Cardiac fibroblast (primary cell): ENCODE data around the gene GPR39.

Source experiments
- DNase-seq, 2 donors: peaks; one replicate each; pipeline versions ENCODE4 v3.0.0 to v3.0.0-alpha.2; 2010; ENCODE audit warnings: low read depth in 2 of 2
- H3K4me3 ChIP-seq, 2 donors: replicated peaks in 1 of 2; 1 replicate in 1 of 2; 2 replicates in 1 of 2; pipeline ENCODE4 v1.5.1; 2011; ENCODE audit warnings: low read depth in 2 of 2, low read length in 2 of 2, mild to moderate bottlenecking in 2 of 2, moderate library complexity in 1 of 2
- TF ChIP-seq, protein P1 (sequence below): IDR thresholded peaks from one replicate; pipeline ENCODE4 v1.5.1; 2011; ENCODE audit warnings: low read depth, mild to moderate bottlenecking, low read length, inconsistent platforms

The GPR39 gene

DNA sequence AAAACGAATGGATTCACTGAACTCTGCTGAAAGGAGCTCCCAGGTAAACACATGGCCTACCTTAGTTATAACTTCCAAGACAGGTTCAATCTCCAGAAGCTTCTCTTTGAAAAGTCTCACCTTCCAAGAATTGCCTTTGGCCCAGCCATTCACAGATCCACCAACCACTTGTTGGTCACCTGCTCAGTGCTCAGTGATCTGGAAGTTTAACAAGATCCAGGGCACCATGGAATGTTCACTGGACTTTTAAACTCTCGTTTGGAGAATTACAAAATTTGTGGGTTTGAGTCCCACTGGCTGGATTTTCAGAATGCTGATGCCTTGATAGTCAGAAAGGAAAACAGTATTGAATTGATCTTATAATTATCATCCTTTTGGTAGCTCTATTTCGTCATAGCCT, 9.4 kb downstream of the GPR39 start:
- DNase-seq = no peak
- TF ChIP-seq, protein P1, sequence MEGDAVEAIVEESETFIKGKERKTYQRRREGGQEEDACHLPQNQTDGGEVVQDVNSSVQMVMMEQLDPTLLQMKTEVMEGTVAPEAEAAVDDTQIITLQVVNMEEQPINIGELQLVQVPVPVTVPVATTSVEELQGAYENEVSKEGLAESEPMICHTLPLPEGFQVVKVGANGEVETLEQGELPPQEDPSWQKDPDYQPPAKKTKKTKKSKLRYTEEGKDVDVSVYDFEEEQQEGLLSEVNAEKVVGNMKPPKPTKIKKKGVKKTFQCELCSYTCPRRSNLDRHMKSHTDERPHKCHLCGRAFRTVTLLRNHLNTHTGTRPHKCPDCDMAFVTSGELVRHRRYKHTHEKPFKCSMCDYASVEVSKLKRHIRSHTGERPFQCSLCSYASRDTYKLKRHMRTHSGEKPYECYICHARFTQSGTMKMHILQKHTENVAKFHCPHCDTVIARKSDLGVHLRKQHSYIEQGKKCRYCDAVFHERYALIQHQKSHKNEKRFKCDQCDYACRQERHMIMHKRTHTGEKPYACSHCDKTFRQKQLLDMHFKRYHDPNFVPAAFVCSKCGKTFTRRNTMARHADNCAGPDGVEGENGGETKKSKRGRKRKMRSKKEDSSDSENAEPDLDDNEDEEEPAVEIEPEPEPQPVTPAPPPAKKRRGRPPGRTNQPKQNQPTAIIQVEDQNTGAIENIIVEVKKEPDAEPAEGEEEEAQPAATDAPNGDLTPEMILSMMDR = no peak

DNA sequence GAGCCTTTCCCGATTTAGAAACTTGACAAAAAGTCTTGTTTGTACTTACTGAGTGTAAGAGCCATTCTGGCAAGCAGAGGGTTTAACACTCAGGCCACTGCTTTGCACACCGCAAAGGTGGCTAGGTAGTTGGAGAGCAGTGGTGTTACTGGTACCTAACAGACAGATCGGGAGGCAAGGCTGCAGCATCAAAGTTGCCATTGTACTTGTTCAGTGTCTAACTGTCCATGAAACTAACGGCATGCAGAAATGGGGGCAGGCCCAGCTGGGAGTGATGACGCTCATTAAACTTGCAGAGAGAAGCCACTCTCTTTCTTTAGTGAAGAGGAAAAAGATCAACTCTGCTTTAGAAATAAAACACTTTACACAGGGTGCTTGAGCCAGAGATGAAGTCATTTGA, 10.1 kb downstream of the GPR39 start:
- H3K4me3 ChIP-seq = no peak overlapping the region
- TF ChIP-seq, protein P1 = no peak
- no peak for DNase-seq

More for the DNA sequence above, 9.4 kb downstream of the GPR39 start:
- no peak overlapping the region for H3K4me3 ChIP-seq

DNA sequence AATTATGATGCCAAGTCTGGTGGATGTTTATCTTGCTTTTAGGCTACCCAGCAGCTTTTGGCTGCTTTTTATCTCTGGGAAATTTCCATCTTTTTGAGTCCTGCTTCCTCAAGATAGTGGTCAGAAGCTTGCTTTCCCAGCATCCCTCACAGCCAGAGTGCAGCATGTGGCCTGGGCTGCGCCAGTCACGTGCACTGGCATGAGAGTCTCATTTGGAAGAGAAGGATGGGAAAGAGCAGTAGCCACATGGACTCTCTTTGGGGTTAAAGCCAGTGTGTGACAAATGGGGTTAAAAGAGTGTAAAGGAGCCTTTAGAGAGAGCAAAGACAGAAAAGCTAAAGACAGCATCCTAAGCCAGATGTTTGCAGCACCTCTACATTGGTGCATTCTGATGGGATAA, 12.7 kb downstream of the GPR39 start:
- no peak for DNase-seq
- no peak overlapping the region for H3K4me3 ChIP-seq
- TF ChIP-seq, protein P1 = no peak

DNA sequence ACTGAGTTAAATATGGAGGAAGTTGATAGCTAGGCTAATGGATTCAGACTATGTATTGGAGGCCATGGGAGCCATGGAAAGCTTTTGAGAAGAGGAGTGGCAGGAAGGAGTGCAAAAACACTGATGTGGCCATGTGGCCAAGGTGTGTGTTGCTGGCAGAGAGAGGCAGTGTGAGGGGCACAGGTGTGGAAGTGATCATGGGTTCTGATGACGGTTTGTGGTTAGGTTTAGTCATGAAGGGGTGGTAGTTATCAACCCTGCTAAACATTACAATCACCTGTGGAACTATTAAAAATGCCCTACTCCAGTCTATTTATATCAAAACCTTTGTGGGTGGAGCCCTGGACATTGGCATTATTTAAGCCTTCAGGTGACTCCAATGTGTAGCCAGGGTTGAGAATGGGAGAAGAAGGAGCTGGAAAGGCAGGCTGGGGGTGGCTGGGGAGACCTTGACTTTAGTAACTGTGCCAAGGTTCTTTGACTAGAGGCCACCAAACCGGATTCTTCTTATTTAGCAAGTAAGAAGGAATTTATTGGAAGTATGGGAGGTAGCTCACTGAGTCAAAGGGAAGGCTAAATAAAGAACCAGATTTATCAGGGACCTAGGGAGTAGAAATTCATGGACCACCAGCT, 13.5 kb downstream of the GPR39 start:
- TF ChIP-seq, protein P1 = no peak
- DNase-seq = no peak

DNA sequence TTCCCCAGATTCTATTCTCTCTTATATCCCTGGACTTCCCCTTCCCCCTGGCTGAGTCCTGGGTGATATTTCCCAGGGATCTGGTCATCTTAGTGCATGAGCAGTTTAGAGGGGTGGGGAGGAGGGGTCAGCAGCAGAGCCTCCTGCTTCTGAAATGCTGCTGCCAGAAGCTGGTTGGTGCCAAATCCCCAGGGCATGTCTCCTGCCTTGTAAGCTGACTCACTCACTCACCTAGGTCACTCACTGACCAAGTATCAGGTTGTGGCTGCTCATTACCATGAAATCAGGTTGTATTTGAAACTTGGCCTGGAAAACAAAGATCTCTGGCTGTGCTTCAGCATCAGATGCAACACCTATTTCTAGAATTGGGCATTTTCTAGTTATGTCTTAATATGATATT, 14.3 kb downstream of the GPR39 start:
- TF ChIP-seq, protein P1 = no peak
- DNase-seq = no peak
- no peak overlapping the region for H3K4me3 ChIP-seq

More for the DNA sequence above, 13.5 kb downstream of the GPR39 start:
- H3K4me3 ChIP-seq = no peak overlapping the region

DNA sequence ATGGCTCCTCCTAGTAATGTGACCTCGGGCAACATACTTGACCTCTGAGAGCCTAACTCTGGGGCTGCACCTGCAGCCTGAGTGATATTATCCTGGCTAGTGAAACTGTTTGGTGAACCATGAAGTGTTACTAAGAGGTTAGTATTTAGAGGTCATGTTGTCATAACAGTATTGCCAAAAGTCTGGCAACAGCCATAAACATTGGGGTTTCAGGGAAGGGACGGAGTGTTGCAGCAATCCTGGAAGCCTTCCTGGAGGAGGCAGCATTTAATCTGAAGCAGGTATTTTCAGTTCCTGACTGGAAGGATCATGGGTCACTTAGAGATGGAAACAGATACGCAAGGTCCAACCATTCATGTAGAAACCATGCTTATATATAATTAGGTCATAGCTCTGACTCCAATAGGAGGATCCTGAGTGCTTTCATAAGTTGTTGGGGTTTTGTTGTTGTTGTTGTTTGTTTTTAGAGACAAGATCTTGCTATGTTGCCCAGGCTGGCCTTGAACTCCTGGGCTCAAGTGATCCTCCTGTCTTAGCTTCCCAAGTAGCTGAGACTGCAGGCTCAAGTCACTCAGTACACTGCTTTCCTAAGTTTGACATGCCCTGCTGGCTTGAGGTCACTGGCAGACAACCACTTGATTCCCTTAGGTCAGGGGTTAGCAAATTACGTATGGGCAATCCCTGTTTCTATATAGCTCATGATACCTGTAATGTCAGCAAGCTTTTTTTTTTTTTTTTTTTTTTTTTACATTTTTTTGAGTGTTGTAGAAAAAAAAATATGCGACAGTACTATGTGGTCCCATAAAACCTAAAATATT, 21.5 kb downstream of the GPR39 start:
- H3K4me3 ChIP-seq = no peak overlapping the region
- TF ChIP-seq, protein P1 = no peak
- peak in 1 of 2 donors; percentile 24 for DNase-seq
